Femur (tissue), 1 donor: ENCODE data around the gene SPPL2A.
A peak's percentile ranks its signal among the peaks of the same experiment; 100 is the strongest.
"Not testable (repeated sequence)": the region's sequence is repeated elsewhere in the genome, so short reads cannot be mapped to it uniquely, and the experiment has no call there.

Experiments used
- DNase-seq: peaks from one replicate; pipeline ENCODE4 v3.0.0-alpha.2; 2017

SPPL2A gene, protein sequence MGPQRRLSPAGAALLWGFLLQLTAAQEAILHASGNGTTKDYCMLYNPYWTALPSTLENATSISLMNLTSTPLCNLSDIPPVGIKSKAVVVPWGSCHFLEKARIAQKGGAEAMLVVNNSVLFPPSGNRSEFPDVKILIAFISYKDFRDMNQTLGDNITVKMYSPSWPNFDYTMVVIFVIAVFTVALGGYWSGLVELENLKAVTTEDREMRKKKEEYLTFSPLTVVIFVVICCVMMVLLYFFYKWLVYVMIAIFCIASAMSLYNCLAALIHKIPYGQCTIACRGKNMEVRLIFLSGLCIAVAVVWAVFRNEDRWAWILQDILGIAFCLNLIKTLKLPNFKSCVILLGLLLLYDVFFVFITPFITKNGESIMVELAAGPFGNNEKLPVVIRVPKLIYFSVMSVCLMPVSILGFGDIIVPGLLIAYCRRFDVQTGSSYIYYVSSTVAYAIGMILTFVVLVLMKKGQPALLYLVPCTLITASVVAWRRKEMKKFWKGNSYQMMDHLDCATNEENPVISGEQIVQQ

DNA sequence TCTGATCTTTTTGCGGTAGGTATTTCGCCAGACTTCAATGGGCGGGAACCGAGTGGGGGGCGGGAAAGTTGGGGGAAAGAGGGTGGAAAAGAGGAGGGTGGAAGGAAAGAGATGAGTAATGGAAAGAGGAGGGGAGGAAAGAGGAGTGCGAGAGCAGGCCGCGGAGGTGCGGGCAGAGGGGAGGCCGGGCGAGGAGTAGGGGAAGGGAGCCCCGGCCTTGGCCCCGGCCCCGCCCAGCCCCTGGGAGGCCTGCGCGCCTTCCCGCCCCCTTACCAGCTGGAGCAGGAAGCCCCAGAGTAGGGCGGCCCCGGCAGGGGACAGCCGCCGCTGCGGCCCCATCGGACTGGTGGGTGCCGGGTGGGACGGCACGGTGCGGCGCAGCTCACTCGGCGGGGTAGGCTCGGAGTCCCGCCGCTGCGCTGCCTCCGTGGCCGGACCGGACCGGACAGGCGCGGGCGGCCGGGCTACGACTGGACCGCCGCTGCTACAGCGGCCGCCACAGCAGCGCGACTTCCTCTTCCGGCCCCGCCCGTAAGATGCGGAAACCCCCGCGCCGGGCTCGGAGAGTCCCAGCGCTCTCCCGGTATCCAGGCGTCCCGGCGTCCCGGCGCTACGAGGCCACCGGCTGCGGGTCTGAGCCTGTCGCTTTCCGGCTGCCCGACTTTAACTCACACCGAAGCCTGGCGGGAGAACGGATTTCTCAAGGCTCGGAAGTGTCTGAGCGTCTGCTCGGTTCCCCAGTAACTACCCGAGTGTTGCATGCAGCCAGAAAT lies at the start of gene SPPL2A:
Gene SPPL2A, minus strand, starts transcription at position 512 of the 773 bp plus-strand sequence. Its CDS starts 173 bp downstream, at position 339.
- DNase-seq: peak; percentile 93

DNA sequence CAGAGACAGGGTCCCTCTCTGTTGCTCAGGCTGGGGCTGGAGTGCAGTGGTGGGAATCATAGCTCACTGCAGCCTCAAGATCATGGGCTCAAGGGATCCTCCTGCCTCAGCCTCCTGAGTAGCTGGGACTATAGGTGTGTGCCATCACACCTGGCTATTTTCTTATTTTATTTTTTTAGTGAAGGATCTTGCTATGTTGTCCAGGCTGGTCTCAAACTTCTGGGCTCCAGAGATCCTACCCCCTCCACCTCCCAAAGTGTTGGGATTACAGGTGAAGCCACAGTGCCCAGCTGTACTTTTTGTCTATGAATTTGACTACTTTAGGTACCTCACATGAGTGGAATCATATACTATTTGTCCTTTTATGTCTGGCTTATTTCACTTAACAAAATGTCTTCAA lies 49.1 kb upstream of the SPPL2A start:
- DNase-seq: no peak

DNA sequence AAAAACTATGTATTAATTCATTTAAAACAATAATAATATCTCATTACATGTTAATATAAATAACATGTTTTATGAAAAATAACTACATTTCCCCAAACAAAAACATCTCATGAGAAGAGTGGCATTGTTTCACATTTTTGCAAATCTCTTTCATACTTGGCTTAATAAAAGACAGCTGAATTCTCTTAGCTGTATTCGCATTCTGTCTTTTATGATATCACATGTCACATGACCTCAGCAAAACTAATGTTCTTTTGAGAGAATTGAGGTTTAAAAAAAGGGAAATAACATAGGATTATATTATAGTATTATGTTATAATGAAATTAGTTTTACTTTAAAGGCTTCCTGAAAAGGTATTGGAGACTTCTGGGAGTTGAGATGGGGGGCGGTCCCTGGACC lies 48.4 kb upstream of the SPPL2A start:
- DNase-seq: no peak

DNA sequence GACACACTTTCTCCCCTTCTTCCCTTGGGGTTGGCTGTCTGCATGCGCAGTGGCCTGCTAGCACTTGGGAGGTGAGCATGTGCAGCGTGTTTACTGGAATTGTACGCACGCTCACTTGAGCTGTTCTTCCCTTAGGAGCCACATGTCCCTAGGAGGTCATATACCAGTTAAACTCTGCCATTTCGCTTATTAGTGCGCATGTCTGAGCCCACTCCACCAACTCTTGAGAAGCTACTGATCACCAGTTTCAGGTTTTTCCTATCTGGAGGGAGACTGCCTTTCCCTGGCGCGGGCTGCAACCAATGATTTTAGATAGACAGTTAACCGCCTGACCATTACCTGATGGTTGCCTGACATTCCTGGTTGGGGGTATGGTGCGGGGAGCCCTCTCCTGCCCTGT lies 47.6 kb upstream of the SPPL2A start:
- no peak for DNase-seq

DNA sequence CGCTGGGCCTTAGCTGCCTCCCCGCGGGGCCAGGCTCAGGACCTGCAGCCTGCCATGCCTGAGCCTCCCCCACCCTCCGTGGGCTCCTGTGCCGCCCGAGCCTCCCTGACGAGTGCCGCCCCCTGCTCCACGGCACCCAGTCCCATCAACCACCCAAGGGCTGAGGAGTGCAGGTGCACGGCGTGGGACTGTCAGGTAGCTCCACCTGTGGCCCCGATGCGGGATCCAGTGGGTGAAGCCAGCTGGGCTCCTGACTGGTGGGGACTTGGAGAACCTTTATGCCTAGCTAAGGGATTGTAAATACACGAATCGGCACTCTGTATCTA lies 46.6 kb upstream of the SPPL2A start:
- DNase-seq: not testable (repeated sequence)

DNA sequence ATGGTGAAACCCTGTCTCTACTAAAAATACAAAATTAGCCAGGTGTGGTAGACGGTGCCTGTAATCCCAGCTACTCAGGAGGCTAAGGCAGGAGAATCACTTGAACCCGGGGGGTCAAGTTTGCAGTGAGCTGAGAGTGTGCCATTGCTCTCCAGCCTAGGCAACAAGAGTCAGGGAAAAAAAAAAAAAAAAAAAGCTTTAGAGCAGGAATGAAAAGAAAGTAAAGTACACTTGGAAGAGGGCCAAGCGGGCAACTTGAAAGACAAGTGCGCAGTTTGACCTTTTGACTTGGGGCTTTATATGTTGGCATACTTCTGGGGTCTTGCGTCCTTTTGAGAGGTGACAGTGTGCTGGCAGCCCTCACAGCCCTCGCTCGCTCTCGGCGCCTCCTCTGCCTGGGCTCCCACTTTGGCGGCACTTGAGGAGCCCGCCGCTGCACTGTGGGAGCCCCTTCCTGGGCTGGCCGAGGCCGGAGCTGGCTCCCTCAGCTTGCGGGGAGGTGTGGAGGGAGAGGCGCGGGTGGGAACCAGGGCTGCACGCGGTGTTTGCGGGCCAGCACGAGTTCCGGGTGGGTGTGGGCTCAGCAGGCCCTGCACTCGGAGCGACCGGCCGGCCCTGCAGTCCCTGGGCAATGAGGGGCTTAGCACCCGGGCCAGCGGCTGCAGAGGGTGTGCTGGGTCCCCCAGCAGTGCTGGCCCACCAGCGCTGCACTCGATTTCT lies 46.1 kb upstream of the SPPL2A start:
- DNase-seq: not testable (repeated sequence)

DNA sequence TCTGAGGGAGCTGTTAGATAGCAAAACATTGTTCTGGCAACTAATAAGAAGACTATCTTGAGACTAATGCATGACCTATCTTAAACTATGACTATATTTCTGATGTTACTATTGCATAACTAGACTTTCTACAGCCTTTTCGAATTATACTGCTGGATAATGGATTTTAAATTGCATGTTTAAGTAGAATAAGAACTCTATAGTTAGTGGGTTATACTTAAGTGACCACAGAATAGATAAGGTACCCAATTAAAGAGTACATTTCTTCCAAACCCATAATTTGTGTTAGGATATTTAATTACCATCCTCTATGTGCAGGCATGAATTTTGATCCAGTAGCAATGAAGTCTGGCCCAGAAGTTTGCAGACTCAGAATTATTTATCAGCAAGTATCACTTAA lies 44.6 kb upstream of the SPPL2A start:
- DNase-seq: no peak

DNA sequence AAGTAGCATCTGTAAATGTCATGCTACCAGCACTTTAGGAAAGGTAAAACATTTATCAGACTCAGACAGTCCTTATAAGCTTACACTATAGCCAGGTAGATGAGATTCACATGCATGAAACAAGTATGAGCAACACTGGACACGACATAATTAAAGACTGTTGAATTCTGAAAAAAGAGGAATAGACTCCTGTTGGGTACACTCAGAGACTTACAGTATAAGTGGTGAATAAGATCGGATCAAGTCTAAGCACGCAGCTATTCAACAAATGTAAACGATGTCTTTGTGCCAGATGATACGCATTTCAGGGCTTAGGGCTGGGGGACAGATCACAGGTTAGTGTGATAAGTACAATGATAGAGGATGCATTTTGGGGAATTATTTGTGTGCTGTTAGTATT lies 43.2 kb upstream of the SPPL2A start:
- no peak for DNase-seq

DNA sequence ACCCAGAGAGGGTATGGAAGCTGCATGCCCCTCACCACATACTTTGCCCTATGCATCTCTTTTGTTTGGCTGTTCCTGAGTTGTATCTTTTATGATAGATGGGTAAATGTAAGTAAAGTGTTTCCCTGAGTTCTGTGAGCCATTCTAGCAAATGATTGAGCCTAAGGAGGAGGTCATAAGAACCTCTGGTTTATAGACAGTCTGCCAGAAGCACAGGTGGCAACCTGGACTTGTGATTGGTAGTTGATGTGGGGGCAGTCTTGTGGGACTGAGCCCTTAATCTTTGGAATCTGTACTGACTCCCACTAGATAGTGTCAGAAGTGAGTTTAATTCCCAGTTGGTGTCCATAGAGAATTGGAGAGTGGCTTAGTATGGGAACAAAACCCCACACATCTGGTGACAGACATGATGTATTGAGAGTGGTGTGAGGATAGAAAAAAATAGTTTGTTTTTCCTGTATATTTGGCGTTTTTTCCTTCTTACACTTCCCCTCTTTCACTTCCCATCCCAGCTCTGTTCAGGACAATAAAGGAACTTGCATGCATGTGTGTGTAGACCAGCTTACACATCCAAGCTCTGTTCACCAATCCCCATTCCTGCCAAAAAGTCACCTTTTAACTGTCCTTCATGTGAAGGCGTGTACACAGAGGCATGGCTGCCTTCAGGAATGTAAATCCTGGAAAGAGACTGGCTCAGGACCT lies 38.1 kb upstream of the SPPL2A start:
- DNase-seq: no peak

DNA sequence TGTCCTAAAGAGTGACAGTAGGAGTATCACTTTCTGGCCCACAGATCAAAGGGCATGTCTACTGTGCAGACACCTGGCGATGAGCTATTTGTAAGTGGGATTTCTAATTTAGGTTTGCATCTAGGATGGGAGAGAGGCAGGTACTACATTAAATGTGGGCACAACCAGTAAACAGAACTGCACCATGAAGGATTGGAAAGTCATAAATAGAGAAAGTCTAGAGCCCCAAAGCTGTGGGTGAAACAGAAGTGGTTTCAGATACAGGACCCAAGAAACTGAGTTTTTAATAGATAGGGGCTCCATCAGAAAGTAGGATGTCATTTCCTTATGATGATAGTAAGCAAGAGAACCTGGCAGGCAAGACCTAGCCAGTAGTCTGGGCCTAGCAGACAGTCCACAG lies 35.2 kb upstream of the SPPL2A start:
- DNase-seq: no peak

DNA sequence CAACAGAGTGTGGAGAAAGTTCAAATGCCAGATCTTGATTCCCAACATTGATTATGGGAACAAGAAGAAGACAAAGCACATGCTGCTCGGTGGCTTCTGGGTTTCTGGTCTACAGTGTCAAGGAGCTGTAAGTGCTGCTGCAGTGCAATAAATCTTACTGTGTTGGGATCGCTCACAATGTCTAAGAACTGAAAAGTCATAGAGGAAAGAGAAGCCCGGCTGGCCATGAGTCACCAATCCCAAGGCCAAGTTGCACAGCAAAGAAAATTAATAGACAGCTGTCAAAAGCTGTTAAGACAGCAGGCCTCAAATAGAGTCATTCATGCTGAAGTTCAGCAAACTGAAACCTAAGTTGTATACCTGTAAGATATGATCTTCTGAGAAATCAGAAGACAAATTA lies 33.2 kb upstream of the SPPL2A start:
- no peak for DNase-seq

DNA sequence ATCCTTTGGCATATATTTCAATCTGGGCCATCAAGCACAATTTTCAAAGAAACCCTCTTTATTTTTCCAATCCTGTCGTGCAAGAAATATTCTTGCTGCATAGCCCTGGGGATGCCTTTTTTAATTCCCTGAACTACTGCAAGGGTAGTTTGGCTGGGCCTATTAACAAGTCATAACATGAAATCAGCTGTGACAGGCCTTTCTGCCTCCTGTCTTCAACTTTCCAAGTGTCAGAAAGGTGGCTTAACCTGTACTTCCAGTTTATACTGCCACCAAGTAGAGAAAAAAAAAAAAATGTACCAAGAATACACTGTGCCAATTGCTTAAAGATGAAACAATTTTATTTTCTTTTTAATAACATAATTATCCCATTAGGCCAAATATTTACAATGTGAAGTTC lies 32.4 kb upstream of the SPPL2A start:
- no peak for DNase-seq

DNA sequence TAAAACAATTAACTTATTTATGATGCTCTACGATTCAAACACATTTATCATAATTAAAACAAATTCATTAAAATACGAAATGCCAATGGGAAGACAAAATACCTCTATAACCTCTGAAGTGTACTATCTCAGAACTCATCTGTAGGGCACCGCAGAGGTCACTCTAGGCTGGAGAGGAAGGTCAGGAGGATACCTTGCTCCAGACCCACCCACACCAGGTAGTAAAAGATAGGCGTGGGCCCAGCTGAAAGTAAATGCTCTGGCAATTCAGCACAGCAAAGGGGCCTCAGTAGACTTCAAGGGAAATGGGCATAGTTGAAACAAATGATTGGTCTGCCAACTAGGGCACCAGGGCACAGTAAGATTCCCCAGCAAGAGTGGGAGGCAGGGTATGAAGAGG lies 26.0 kb upstream of the SPPL2A start:
- no peak for DNase-seq

DNA sequence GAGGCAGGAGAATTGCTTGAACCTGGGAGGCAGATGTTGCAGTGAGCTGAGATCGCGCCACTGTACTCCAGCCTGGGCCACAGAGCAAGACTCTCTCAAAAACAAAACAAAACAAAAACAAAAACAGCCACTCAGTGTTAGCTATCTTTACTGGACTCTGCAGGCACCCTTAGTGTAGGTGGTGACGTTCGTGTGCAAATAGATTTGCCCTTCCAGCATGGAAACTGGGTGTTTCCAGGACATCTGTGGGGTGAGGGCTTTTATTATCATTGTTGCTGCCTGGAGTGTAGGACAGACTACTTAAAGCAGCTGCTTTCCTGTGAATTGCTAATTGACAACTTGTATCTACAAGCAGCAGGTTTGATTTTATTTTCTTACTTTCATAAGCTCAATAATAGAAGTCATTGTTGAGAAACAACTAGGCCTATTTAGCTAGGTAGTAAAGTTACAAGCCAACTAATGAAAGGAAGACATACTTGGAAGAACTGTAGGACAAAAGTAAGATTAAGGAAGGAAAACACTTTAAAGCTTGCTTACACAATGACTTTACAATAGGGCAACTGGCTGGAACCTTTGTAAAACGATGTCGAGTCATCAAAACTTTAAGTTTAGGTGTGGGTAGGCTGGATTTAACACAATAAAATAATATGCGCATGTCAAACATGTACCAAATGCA lies 25.4 kb upstream of the SPPL2A start:
- no peak for DNase-seq

DNA sequence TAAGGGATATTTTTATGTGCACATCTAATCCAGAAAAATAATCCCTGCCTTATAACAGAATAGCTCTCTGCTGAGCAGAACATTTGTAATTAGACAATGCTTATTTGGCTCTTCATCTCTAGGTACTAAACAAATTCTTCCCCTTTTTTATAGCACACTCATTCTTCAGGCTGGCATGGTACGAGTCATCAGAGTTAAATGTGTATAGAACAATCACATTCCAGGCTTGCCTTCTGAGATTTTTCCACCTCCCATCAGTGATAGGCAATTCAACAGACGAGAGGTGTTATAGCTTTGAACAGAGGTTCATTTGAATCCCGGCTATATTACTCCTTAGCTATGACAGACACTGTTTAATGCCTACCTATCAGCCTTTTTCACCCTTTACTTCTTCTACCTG lies 21.4 kb upstream of the SPPL2A start:
- DNase-seq: no peak

DNA sequence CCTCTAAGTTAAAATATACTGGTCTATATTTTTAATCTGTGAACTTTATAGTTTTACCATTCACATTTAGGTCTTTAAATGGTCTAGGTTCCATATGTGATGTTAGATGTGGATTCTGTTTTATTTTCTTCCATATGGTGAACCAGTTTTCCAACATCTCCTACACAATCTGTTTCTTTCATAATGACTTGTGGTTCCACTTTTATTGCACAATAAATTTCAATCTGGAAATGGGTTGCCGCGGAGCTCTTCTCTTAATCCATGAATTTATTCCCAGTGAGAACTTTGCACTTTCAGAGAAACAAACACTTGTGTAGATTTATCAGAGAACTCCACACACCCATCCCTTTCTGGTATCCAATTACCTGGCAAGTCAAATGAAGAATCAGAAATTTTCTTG lies 20.9 kb upstream of the SPPL2A start:
- no peak for DNase-seq

DNA sequence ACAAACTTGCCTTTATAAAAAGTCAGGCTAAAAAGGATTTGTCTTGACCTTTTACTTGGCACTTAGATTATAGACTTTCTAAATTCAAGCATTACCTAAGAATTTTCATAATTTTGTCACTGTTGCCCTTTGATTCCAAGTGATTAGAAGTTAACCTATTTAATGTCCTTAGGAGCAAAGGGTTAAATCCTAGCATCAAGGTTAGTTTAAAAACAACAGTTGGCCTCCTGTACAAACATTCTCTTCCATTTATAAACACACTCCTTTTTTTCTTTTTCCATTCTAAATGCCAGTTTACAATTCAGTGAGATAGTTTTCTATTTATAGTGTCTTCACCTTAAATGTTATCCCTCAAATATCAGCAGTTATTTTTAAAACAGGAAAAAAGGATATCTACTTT lies 18.4 kb upstream of the SPPL2A start:
- DNase-seq: no peak

DNA sequence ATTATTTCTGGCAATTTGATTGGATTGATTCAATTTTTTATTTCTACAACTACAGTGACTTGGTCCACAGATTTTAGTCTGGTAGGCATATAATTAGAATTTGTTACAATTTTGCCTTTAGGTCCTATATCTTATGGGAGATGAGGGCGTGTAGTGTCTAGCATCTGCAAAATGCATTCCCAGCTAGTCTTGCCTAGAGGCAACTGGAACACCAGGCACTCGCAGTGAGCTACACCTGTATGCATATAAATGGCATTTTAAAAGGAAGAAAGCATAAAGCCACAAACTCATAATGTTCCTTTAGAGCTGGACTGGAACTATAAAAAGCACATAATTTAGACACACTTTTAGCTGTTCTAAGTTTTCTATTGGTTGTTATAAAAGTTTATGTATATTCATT lies 17.9 kb upstream of the SPPL2A start:
- no peak for DNase-seq

DNA sequence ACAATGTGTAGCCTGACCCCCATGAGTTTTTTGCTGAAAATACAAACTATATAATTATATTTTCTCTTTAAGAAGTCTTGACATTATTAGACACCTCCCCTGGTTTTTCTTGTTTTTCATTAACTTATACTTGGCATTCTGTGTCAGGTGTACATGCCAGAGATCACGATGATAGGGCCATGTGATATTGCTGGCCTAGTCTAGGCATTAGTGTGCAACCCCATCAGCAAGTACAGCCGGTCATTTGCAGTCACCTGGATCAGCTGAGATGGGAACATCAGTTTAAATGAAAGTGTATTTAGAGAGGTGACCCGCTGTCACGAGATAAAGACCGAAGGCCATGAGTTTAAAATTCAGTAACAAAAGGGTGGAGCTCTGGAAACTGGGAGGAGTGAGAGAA lies 12.6 kb upstream of the SPPL2A start:
- DNase-seq: no peak

DNA sequence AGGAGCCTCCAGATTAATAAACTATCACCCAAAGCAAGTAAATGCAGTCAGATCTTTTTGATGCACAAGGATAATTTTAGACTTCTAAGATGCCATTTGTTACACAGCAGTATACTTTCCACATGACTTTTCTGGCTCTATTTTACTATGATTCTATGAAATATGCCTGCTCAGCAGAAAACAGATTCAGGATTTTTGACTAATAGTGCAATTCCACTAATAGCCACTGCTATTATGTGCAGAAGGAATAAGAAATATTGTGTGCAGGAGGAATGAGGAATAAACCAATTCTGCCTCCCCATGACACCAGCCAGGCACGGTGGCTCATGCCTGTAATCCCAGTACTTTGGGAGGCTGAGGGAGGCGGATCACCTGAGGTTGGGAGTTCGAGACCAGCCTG lies 11.5 kb upstream of the SPPL2A start:
- DNase-seq: no peak

DNA sequence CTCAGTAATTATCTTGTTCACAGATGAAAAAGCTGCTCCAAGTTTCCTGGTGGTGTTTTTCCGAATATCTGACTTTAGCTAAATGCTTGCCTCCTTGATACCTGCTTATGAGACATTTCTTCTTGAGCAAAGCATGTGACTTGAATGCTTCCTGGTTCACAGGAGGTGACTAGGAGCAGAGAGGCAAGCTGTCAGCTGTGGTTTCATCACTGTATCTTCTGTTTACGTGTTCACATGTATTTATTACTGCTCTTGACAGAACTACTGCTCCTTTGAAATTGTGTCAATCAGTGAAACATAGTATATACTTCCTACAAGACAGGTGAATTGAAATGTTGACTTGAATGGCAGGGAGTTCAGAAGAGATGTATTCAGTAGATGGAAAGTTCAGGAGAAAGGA lies 8.9 kb upstream of the SPPL2A start:
- DNase-seq: no peak

DNA sequence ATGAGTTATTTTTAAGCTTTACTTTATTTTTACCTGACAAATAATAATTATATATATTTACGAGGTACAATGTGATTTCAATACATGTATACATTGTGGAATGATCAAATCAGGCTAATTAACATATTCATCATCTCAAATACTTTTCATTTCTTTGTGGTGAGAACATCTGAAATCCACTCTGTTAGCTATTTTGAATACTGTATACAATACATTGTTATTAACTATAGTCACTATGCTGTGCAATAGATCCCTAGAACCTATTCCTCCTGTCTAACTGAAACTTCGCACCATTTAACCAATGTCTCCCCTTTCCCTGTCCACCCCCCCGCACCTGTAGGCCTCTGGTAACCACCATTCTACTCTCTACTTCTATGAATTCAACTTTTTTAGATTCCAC lies 7.9 kb upstream of the SPPL2A start:
- no peak for DNase-seq
